ENCODE results near the gene LIMCH1. TPM values are rescaled to one million over a fixed set of nuclear protein-coding genes. Genes with fewer than 3 reads are reported as not detected.

LIMCH1 gene
- total RNA-seq, 1 experiment from 2014 or later = 25.9 TPM

GRCh38 chr4:41567186-41567585 lies 29.2 kb downstream of the LIMCH1 start:
- DNase-seq (ENCODE audit: low read depth) = no peak

- DNase-seq (ENCODE audit: low read depth) = no peak
Observed at GRCh38 chr4:41568363-41568762, 30.4 kb downstream of the LIMCH1 start.

GRCh38 chr4:41569961-41570360 lies 32.0 kb downstream of the LIMCH1 start:
- no peak for DNase-seq (ENCODE audit: low read depth)

- no peak for DNase-seq (ENCODE audit: low read depth)
Observed at GRCh38 chr4:41571422-41571821, 33.5 kb downstream of the LIMCH1 start.

- DNase-seq (ENCODE audit: low read depth) = no peak
Observed at GRCh38 chr4:41572516-41572915, 34.6 kb downstream of the LIMCH1 start.

GRCh38 chr4:41572956-41573355 lies 35.0 kb downstream of the LIMCH1 start:
- DNase-seq (ENCODE audit: low read depth) = no peak

- DNase-seq (ENCODE audit: low read depth) = no peak
Observed at GRCh38 chr4:41573502-41574001, 35.6 kb downstream of the LIMCH1 start.

- DNase-seq (ENCODE audit: low read depth) = no peak
Observed at GRCh38 chr4:41575207-41575606, 37.2 kb downstream of the LIMCH1 start.

GRCh38 chr4:41575665-41576064 lies 37.7 kb downstream of the LIMCH1 start:
- no peak for DNase-seq (ENCODE audit: low read depth)

- DNase-seq (ENCODE audit: low read depth) = no peak
Observed at GRCh38 chr4:41579043-41579442, 41.1 kb downstream of the LIMCH1 start.

GRCh38 chr4:41579526-41579925 lies 41.6 kb downstream of the LIMCH1 start:
- DNase-seq (ENCODE audit: low read depth) = no peak

GRCh38 chr4:41580007-41580406 lies 42.0 kb downstream of the LIMCH1 start:
- no peak for DNase-seq (ENCODE audit: low read depth)

GRCh38 chr4:41586675-41587225 lies 48.8 kb downstream of the LIMCH1 start:
- DNase-seq (ENCODE audit: low read depth) = no peak

GRCh38 chr4:41587286-41587685 lies 49.3 kb downstream of the LIMCH1 start:
- DNase-seq (ENCODE audit: low read depth) = no peak

GRCh38 chr4:41590591-41590990 lies 52.6 kb downstream of the LIMCH1 start:
- no peak for DNase-seq (ENCODE audit: low read depth)

- DNase-seq (ENCODE audit: low read depth) = no peak
Observed at GRCh38 chr4:41594432-41594831, 56.5 kb downstream of the LIMCH1 start.

- no peak for DNase-seq (ENCODE audit: low read depth)
Observed at GRCh38 chr4:41597494-41597893, 59.5 kb downstream of the LIMCH1 start.

GRCh38 chr4:41598580-41598979 lies 60.6 kb downstream of the LIMCH1 start:
- no peak for DNase-seq (ENCODE audit: low read depth)

- DNase-seq (ENCODE audit: low read depth) = no peak
Observed at GRCh38 chr4:41599192-41599786, 61.3 kb downstream of the LIMCH1 start.

- peak; percentile 78 for DNase-seq (ENCODE audit: low read depth)
Observed at GRCh38 chr4:41600243-41600912, 62.4 kb downstream of the LIMCH1 start.

- DNase-seq (ENCODE audit: low read depth) = no peak
Observed at GRCh38 chr4:41601025-41601424, 63.1 kb downstream of the LIMCH1 start.

GRCh38 chr4:41602113-41602512 lies 64.2 kb downstream of the LIMCH1 start:
- no peak for DNase-seq (ENCODE audit: low read depth)
